Measurements from ENCODE around the gene PPP4C. TPM values are rescaled to one million over a fixed set of nuclear protein-coding genes. Genes with fewer than 3 reads are reported as not detected.

PPP4C gene
- total RNA-seq, 2 experiments from 2014 or later = 83.9 to 87.3 TPM

GRCh38 chr16:30031477-30031918 is 44.3 kb upstream of the PPP4C start:
- intact Hi-C loops (cut with DNase I, micrococcal nuclease) = no loop called here
- no peak overlapping the region for H3K4me3 Mint-ChIP-seq

DNA sequence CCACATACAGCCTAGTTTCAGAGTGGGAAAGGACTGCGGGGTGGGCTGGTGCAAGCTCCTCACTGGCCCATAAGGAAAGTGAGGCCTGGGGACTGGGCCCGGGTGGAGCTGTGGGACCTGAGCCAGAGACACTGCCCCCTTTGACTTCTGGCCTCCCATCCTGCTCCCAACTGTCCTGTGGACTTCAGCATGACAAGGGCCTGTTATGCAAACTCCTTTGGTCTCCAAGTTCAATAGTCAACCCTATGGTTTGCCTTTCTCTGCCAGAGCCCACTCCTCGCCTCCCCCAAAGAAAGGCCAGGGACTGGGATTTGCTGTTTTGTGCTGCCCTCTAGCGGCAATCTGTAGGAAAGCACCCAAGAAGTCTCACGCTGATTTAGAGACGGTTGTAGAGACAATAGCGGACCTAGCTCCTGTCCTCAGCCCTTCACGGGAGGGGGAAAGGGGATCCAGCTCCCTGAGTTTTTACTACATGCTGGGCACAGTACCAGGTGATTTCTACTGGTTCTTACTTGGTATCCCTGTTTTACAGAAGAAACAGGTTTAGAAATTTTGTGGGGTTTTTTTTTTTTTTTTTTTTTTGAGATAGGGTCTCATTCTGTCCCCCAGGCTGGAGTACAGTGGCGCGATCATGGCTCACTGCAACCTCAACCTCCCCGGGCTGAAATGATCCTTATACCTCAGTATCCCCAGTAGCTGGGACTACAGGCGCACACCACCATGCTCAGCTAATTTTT is 43.5 kb upstream of the PPP4C start:
- Mint-ChIP-seq H3K4me3 (peak overlapping the region; percentile 39), H3K27me3 (peaks cover 57% of the 10 kb centered on the region), H3K36me3 (ENCODE audit: low read depth) (no peaks in the 10 kb centered on the region), H3K4me1 (ENCODE audit: low read depth) (peaks cover 14% of the 10 kb centered on the region), H3K27ac (no peak overlapping the region), H3K9me3 (no peaks in the 10 kb centered on the region)
- ATAC-seq (ENCODE audit: poor library complexity) (peak; percentile 74), DNase-seq (peak; percentile 43 to 83 (median 52))
- no peaks in the 10 kb centered on the region for H3K36me3 ChIP-seq (ENCODE audit: insufficient read depth, low read length)
- TF ChIP-seq, protein P1, sequence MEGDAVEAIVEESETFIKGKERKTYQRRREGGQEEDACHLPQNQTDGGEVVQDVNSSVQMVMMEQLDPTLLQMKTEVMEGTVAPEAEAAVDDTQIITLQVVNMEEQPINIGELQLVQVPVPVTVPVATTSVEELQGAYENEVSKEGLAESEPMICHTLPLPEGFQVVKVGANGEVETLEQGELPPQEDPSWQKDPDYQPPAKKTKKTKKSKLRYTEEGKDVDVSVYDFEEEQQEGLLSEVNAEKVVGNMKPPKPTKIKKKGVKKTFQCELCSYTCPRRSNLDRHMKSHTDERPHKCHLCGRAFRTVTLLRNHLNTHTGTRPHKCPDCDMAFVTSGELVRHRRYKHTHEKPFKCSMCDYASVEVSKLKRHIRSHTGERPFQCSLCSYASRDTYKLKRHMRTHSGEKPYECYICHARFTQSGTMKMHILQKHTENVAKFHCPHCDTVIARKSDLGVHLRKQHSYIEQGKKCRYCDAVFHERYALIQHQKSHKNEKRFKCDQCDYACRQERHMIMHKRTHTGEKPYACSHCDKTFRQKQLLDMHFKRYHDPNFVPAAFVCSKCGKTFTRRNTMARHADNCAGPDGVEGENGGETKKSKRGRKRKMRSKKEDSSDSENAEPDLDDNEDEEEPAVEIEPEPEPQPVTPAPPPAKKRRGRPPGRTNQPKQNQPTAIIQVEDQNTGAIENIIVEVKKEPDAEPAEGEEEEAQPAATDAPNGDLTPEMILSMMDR (IDR thresholded peaks at IDR 0.05) = peak; percentile 74
- H3K27me3 ChIP-seq (ENCODE audit: control insufficient read depth in 1 of 2, insufficient read depth in 2 of 2, low read length in 2 of 2) = peaks cover 42 to 49% of the 10 kb centered on the region in 2 experiments
- ChIA-PET POLR2A (interaction anchor here (0.7 to 0.8 kb wide), 2 partner anchors 35 to 70 kb away, joined by 3 to 5 read pairs; partner anchors contain the start of gene TMEM219), CTCF (interaction anchor here (0.7 to 1.6 kb wide), 15 partner anchors 9 to 384 kb away, joined by 3 to 7 read pairs (median 3); partner anchors contain the start of genes TAOK2 and TBX6)
- H3K4me3 ChIP-seq (ENCODE audit: low read length) = no peak overlapping the region
- peaks cover 28% of the 10 kb centered on the region for H3K4me1 ChIP-seq (ENCODE audit: insufficient read depth, low read length)
- peaks cover 0 to 17% of the 10 kb centered on the region in 2 experiments for H3K9me3 ChIP-seq (ENCODE audit: control insufficient read depth in 1 of 2, insufficient read depth in 1 of 2, low read length in 2 of 2)
- intact Hi-C loops (cut with DNase I, micrococcal nuclease) = no loop called here
- no peak overlapping the region for H3K27ac ChIP-seq (ENCODE audit: low read depth in 1 of 2, low read length in 2 of 2)

More at GRCh38 chr16:30031477-30031918, 44.3 kb upstream of the PPP4C start:
- ATAC-seq (ENCODE audit: poor library complexity) = no peak
- H3K27me3 Mint-ChIP-seq = peaks cover 63% of the 10 kb centered on the region
- Histone ChIP-seq H3K4me1 (ENCODE audit: insufficient read depth, low read length) (peaks cover 28% of the 10 kb centered on the region), H3K4me3 (ENCODE audit: low read length) (no peak overlapping the region), H3K27ac (ENCODE audit: low read depth in 1 of 2, low read length in 2 of 2) (no peak overlapping the region), H3K27me3 (ENCODE audit: control insufficient read depth in 1 of 2, insufficient read depth in 2 of 2, low read length in 2 of 2) (peaks cover 42 to 49% of the 10 kb centered on the region in 2 experiments), H3K36me3 (ENCODE audit: insufficient read depth, low read length) (no peaks in the 10 kb centered on the region), H3K9me3 (ENCODE audit: control insufficient read depth in 1 of 2, insufficient read depth in 1 of 2, low read length in 2 of 2) (peaks cover 0 to 17% of the 10 kb centered on the region in 2 experiments)
- no peak overlapping the region for H3K27ac Mint-ChIP-seq
- H3K4me1 Mint-ChIP-seq (ENCODE audit: low read depth) = peaks cover 14% of the 10 kb centered on the region
- H3K36me3 Mint-ChIP-seq (ENCODE audit: low read depth) = no peaks in the 10 kb centered on the region
- no peak for DNase-seq
- TF ChIP-seq, protein P1 (IDR thresholded peaks at IDR 0.05) = no peak
- POLR2A ChIA-PET = interaction anchor here (0.8 kb wide), 1 partner anchor 70 kb away, joined by 3 read pairs; the partner anchor contains the start of gene TMEM219
- CTCF ChIA-PET = interaction anchor here (0.9 to 1.6 kb wide), 7 partner anchors 14 to 331 kb away, joined by 3 to 5 read pairs (median 3); partner anchors contain the start of gene TAOK2
- no peaks in the 10 kb centered on the region for H3K9me3 Mint-ChIP-seq

DNA sequence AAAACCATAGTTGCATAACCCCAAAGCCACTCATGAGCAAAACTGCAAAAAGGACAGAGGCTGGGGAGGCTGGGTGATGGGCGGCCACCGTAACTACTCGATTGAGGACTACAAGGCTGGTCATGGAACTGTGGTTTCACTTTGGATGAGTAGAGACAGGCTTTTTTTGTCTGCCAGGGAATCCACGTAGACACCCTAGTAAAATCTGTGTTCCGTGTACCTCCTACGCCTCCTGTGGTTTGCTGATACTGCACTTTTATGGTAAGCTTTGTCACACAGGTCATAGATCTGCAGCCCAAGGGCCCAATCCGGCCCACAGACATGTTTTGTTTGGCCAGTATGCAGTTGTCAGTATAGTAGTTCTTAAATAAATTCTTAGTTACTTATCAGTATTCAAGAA is 42.5 kb upstream of the PPP4C start:
- H3K4me1 ChIP-seq (ENCODE audit: insufficient read depth, low read length) = peaks cover 28% of the 10 kb centered on the region
- Mint-ChIP-seq H3K27me3 (peaks cover 47% of the 10 kb centered on the region), H3K4me1 (ENCODE audit: low read depth) (peaks cover 14% of the 10 kb centered on the region), H3K4me3 (no peak overlapping the region), H3K27ac (no peak overlapping the region), H3K36me3 (ENCODE audit: low read depth) (no peaks in the 10 kb centered on the region), H3K9me3 (no peaks in the 10 kb centered on the region)
- peaks cover 0 to 17% of the 10 kb centered on the region in 2 experiments for H3K9me3 ChIP-seq (ENCODE audit: control insufficient read depth in 1 of 2, insufficient read depth in 1 of 2, low read length in 2 of 2)
- ATAC-seq (ENCODE audit: poor library complexity) (no peak), DNase-seq (no peak)
- intact Hi-C loops (cut with DNase I, micrococcal nuclease) = no loop called here
- no peak overlapping the region for H3K27ac ChIP-seq (ENCODE audit: low read depth in 1 of 2, low read length in 2 of 2)
- ChIA-PET POLR2A (interaction anchor here (0.7 kb wide), 1 partner anchor 34 kb away, joined by 5 read pairs; no protein-coding TSS in a partner anchor), CTCF (interaction anchor here (0.7 to 1.6 kb wide), 3 partner anchors 24 to 101 kb away, joined by 3 read pairs; partner anchors contain the start of gene TBX6)
- no peaks in the 10 kb centered on the region for H3K36me3 ChIP-seq (ENCODE audit: insufficient read depth, low read length)
- TF ChIP-seq, protein P1 (IDR thresholded peaks at IDR 0.05) = no peak
- no peak overlapping the region for H3K4me3 ChIP-seq (ENCODE audit: low read length)
- peaks cover 42% of the 10 kb centered on the region in 2 experiments for H3K27me3 ChIP-seq (ENCODE audit: control insufficient read depth in 1 of 2, insufficient read depth in 2 of 2, low read length in 2 of 2)

Data from CD4-positive, alpha-beta T cell (primary cell).